Colon (tissue), 2 donors: ENCODE data around the gene ZNF519.
"Not testable (repeated sequence)": the region's sequence is repeated elsewhere in the genome, so short reads cannot be mapped to it uniquely, and the experiment has no call there.

Experiments used
- FAIRE-seq: peaks from 2 replicates; lab custom pipeline; 2012; peaks lifted over from hg19 to GRCh38; lab: Jason Lieb, UNC
- donor health status: control.
- donor health status: control.

ZNF519 gene

DNA sequence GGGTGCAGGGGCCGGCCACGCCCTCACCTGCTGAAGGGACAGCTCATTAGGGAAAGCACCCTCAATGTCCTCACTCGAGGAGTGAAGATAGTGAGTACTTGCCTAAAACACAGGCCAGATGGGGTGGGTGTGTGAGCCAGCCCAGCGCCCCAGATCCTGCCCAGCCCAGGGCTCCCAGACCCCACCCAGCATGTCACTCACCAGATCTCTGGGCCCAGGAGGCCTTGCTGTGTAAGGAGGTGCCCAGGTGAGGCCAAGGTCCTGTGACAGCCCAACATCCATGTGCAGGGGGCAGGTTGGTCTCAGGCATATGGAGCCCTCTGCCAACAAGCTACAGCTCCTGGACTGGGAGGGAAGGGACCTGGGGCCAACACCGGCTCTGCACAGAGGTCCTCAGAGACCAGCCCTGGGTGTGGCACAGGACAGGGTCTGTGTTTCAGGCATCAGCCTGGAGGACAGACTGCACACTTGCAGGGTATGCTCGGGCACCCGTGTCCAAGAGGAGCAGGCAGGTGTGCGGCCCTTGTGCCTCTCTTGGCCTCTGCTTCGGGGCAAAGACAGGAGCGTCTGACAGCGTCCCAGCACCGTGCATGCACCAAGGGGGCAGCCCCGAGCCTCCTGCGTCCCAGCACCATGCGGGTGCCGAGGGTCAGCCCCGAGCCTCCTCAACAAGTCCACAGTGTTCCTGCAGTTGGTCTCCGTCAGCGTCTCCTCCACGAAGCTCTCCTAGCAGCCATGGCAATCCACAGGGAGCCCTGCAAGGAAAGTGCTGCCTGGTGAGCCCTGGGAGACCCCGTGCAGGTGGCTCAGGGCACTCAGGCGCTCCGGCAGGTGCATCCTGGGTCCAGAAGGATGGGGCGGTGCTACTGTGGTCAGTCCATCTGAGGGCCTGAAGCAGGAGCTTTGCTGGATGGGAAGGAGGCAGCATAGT, 16.0 kb upstream of the ZNF519 start:
- not testable (repeated sequence) for FAIRE-seq

DNA sequence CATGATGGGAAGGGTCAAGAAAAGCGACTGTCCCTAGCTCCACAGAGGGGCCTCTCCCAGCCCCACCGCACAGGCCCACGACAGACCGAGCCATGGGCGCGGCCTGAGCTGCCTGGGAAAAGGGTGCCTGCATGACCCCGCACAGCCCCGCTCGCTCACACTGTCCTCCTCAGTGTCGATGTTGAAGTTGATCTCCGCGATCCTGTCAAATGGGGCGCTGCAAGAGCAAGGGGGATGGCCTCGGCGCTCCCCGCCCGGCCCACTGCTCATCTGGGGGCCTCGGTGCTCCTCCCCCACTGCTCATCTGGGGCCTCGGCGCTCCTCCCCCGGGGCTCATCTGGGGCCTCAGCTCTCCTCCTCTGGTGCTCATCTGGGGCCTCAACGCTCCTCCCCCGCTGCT, 14.5 kb upstream of the ZNF519 start:
- FAIRE-seq: not testable (repeated sequence)

DNA sequence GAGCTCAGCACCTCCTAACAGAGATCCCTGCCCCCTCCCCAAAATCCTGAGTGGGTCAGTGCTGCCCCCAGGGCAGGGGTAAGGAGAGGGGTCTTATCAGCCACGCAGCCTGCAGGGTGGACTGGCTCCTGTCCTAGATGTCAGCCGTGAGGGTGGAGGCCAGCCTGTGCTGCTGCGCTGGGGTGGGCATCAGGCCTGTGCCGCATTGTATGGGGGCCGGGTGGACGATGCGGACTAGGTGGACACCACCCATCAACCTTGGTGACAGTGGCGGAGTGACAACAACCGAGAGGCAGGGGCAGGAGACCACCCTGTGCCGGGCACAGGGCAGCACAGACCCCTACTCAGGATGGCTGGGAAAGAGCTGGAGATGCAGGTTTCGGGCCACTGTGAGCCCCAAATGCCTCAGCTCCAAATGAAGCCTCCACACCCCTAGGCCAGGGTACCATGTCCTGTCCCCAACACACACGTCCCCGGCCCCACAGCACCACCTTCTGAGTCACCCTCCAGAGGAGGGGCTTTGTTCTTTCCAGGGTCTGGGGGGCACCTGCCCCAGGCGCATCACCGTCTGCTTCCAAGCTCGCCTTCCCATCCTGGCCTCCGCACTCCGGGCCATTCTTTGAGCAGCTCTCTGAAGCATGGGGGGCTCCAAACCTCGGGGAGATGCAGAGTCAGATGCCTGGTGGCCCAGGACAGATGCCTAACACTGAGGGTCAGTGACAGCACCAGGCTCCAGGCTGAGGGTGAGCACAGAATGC, 13.5 kb upstream of the ZNF519 start:
- not testable (repeated sequence) for FAIRE-seq

DNA sequence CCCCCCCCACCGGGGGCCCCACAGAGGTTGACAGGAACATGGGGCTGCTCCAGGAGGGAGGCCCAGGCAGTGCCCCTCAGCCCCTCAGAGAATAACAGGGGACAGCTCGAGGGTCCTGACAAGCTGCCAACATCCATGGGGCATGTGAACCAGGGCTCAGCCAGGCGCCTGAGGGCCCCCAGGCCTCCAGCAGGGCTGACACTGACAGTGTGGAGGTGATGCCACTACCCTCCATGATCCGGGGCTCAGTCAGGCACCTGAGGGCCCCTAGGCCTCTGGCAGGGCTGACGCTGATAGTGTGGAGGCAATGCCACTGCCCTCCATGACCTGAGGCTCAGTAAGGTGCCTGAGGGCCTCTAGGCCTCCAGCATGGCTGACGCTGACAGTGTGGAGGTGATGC, 12.8 kb upstream of the ZNF519 start:
- not testable (repeated sequence) for FAIRE-seq

DNA sequence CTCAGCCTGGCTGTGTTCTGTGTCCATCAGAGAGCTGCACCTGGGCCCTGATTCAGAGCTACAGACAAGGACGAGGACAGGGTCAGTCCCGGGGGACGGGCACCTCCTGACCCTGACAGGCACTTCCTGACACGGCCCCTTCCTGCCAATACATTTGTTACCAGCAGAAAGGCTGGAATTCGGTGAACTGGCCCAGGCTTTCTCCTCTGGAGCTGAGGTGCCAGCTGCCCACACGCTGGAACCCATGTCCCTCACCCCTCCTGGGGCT, 12.3 kb upstream of the ZNF519 start:
- FAIRE-seq: no peak

DNA sequence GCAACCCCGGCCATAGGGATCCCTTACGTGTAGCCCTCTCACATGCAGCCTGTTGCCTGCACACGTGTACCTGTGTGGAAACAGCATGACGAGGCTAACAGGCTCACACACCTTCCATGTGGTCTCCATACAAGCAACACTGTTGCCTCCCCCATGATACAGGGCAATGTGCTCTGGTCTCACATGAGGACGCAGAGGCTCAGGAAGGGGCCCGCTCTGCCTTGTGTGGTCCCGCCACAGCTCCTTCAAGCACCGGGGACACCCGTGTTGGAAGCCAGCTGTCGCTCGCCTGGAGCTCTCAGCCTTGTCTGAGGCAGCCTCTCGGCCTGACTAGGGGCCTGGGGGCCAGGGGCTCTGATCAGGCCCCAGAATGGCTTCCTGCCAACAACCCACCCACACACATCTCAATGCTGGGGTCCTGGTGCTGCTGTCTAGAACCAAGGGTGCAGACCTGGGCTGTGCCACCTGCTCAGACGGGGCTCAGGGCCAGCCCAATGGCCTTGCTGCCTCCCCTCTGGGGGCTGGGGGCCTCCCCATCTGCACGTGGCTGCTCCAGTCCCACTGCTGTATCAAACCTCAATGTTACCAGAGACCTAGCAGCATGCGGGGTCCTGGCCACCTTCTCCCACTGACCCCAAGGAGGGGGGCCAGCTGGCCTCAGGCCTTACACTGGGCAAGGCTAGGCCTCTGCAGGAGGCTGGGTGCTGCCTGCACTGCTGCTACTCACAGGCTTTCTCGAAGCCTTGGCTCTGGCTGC, 11.8 kb upstream of the ZNF519 start:
- not testable (repeated sequence) for FAIRE-seq

DNA sequence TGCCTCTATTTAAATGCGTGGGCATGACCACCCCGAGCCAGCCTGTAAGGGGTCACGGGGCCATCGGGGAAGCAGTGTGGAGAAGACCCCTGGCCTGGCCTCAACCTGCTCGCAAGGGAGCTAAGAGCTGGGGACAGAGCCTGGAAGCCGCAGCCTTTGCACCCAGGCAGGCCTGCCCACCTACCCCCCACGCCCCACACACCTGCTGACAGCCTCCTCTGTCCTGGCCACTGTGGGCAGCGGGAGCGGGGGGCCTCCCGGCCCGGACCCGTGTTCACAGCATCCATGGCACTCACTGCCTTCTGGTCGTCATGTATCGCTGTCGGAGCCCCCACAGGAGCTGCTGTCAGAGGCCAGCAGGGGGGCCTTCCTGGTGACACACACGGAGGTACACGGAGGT, 11.2 kb upstream of the ZNF519 start:
- not testable (repeated sequence) for FAIRE-seq

DNA sequence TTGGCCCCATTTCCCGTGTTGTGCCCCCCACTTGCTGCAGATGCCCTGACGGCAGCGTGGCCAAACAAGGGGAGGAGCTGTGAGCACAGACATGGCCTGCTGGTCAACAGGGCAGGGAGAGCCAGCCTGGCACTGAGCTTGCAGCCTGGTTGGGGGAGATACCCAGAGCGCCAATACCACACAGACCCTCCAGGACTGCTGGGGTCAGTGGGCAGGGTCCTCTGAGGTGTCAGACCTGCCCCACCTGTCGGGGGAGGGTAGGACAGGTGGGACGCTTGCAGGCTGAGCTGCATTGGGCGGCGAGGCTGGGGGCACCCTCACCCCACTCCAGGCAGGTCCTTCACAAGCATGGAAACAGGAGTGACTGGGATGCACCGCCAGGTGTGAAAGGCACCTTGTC, 9.9 kb upstream of the ZNF519 start:
- FAIRE-seq: not testable (repeated sequence)

DNA sequence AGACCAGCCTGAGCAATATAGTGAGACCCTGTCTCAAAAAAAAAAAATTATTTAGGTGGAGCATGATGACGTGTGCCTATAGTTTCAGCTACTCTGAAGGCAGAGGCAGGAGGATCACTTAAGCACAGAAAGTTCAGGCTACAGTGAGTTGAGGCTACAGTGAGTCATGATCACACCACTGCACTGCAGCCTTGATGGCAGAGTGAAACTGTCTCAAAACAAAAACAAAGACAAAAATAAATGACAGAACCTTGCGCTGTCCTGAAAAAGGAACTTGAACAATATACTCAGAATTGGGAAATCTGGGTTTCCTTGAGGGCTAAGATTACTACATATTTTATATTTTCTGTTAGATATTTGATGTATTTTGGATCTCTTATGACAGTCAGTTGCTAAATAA, 7.3 kb upstream of the ZNF519 start:
- FAIRE-seq: not testable (repeated sequence)

DNA sequence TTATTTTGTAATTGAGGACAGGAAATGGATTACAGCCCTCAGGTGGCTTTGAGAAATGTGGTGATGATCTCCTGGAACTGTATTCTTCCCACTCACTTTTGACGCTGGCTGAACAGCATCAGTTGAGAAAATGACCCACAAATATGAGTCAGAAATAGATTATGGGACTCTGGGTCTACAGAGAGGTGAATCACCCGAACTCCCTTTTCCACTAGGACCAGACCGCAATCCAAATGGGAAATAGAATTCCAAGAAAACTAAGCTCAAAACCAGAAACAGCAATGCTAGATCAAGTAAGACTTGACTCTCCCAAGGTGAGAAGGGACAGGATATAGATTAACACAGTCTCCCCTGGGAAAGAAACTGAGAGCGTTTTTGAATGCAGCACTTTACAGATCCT, 5.7 kb upstream of the ZNF519 start:
- FAIRE-seq: not testable (repeated sequence)

DNA sequence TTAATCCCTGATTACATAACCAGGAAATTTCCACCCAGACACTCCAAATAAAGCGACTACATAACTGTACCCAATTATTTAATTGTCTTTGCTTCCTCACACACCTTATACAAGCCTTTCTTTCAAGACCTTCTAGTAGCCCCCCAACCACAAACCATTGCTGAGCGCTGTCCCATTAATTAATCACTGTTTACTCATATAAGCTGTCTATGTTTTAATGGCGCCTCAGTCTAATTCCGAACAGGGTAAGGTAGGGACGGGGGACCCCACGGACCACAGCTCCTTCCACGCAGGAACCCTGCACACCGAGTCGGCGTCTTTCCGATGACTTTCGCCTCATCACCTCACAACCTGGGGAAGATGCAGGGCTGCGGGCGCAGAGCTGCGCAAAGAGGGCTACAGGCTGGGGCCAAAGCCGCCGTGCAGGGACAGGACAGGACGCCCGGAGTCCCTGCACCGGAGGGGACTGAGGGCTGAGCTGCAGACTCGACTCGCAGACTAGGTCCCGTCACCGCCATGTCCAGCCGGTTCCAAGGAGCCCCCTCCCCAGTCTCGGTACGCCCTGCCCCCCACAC, 452 bp downstream of the ZNF519 start:
- not testable (repeated sequence) for FAIRE-seq

DNA sequence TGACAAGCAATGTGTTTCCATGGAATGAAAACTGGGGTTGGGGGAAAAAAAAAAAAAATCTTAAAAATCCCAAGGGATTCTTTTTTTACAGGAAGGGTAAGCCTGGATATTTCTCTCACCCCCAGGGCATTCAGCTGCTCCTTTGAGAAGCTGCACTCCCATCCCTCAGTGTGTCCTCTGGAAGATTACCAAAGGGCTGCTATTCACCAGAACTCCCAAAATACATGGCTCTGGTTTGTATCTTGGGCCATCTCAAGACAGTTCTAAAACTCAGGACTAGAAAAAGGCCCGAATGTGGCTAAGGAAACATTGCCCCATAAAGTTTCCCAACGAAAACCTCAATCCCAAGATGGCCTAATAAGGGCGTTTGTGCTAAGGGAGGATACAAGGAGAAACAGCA, 1.4 kb downstream of the ZNF519 start:
- FAIRE-seq: not testable (repeated sequence)

DNA sequence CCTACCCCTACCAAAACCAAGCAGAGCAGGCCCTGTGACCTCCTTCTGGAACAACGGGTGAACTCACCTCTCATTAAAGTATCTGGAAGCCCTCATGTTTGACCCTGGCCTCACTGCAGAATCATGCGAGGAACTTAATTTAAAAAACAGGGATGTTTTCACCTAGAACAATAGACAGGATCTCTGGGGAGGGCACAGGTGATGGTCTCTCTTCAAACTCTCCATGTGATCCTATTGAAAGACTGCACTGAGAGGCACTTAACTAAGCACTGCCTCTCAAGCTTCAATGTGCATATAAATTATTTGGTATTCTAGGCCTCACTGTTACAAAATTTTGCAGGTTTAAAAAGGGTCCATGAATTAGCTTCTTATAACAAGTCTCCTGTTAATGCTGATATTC, 7.5 kb downstream of the ZNF519 start:
- FAIRE-seq: no peak

DNA sequence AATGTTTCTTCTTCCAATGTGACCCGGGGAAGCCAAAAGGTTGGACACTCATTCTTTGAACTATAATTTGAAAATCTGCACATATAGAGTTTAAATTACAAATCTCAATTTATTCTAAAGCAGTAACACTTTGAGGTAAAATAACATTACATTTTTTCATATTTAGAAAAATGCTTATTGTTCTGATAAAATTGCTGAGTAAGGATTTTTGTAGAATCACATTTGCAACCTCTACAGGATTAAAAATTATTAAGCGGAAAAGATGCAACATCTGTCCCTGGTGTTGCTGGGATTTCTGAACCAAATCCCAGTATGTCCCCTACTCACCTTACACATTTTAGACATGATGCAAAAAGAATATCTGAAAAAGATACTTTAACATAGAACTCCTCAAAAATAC, 10.1 kb downstream of the ZNF519 start:
- FAIRE-seq: no peak

DNA sequence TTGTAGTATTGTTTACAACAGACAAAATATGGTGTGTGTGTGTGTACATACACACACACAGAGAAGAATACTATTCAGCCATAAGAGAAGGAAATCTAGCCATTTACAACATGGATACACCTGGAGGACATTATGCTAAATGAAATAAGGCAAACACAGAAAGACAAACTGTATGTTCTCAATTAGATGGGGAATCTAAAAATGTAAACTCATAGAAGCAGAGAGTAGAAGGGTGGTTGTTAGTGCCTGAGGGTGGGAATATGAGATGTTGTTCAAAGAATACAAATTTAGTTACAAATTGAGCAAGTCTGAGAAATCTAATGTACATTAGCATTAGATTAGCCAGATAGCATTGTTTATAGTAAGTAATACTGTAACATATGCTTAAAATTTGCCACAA, 11.3 kb downstream of the ZNF519 start:
- FAIRE-seq: no peak

DNA sequence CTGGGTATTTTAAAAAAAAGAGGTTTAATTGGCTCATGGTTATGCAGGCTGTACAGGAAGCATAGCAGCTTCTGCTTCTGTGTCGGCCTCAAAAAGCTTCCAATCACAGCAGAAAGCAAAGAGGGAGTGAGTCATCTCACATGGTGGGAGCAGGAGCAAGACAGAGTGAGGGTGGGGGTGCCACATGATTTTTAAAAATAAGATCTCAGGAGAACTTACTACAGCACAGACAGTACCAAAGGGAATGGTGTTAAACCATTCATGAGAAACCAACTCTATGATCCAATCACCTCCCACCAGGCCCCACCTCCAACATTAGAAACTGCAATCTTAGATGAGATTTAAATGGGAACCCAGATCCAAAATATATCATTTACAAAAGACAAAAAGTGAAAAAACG, 14.6 kb downstream of the ZNF519 start:
- no peak for FAIRE-seq

DNA sequence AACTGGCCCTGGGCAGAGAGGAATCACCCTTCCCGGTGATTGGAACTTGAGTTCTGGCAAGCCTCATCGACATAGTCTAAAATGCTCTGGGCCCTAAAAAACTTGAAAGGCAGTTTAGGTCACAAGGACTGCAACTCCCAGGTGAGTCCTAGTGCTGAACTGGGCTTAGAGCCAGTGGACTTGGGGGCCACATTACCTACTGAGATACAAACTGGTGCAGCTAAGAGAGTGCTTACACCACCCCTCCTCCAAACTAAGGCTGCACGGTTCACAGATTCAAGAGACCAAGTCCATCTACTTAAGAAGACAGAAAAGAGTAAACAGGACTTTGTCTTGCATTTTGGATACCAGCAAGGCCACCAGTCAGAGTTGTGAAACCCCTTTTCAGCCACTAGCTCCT, 25.3 kb downstream of the ZNF519 start:
- FAIRE-seq: no peak

DNA sequence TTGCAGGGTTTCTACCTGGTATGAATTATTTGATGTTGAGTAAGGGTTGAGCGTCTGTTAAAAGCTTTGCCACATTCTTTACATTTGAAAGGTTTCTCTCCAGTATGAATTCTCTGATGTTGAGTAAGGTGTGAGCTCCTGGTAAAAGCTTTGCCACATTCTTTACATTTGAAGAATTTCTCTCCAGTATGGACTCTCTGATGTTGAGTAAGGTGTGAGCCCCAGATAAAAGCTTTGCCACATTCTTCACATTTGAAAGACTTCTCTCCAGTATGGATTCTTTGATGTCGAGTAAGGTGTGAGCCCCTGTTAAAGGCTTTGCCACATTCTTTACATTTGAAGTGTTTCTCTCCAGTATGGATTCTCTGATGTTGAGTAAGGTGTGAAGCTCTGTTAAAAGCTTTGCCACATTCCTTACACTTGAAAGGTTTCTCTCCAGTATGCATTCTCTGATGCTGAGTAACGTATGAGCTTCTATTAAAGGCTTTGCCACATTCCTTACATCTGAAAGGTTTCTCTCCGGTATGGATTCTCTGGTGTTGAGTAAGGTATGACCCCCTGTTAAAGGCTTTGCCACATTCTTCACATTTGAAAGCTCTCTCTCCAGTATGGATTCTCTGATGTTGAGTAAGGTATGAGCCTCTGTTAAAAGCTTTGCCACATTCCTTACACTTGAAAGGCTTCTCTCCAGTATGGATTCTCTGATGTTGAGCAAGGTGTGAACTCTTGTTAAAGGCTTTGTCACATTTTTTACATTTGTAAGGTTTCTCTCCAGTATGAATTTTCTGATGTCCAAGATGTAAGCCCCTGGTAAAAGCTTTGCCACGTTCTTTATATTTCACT, 27.1 kb downstream of the ZNF519 start:
- FAIRE-seq: no peak

DNA sequence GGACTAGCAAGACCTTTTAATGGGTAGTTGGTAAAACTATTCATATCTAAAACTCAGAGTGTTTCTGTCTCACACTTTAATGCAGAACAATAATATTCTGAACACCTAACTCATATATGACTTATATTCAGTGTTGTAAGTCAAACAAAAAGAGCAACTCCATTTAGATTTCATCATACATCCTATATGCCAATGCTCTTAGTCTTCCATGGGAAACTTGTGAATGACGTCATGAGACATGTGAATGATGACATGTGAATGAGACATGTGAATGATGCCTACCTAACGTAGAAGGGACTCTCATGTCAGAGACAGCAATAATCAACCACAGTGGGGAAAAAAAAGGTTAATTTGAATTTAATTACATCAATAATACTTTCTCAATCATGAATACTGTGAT, 28.0 kb downstream of the ZNF519 start:
- FAIRE-seq: no peak

DNA sequence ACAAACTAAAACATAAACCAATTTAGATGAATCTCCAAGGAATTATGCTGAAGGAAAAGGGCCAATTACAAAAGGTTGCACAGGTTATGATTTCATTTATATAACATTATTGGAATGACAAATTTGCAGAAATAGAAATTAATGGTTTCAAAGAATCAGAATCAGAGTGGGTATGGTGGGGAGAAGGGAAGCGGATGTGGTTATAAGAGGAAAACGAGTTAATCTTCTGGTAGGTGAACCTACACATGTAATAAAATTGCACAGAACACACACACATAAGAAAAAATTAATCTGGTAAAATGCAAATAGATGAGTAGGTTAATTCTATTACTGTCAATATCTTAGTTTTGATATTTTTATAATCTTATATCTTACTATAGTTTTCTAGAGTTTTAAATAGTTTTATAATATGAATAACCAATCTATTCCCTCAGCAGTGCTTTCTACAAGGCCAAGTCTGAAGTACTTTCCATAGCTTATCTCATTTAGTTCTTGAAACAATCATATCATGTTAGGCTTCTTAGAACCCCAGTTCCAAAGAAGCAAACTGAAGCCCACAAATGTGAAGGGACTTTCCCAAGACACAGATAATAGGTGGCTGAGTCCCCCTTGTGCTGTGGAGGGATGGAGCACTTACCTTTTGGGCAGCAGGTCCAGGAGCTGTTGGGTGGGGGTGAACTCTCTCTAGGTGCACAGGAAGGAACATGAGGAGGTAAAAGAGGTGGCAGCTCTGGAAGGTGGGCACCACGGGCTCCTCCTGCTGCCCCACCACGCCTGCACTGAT, 31.5 kb downstream of the ZNF519 start:
- no peak for FAIRE-seq

DNA sequence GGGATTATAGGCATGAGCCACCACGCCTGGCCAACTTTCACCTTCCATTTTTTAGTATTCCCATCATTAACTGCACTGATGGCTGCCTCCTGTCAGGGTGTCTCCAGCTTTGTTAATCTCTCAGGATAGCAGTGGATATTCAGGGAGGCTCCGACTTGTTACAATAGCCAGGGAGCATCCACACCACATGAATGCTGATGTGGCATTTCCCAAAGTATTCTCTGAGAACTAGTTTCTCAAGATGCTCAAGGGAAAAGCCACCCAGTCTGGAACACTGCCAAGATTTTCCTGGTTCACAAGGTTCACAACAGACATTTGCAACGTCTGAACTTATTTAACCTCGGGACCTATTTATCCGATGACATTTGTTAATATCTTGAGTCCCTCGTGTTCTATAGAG, 33.8 kb downstream of the ZNF519 start:
- FAIRE-seq: no peak
